ENCODE data around the gene RGPD3. TPM values are rescaled to one million over a fixed set of nuclear protein-coding genes. Genes with fewer than 3 reads are reported as not detected.
"Not testable (repeated sequence)": the region's sequence is repeated elsewhere in the genome, so short reads cannot be mapped to it uniquely, and the experiment has no call there.

Gene RGPD3
- total and polyA plus RNA-seq, 7 donors: 0.10 to 2.2 (median 0.82) TPM; not detected in 2

DNA sequence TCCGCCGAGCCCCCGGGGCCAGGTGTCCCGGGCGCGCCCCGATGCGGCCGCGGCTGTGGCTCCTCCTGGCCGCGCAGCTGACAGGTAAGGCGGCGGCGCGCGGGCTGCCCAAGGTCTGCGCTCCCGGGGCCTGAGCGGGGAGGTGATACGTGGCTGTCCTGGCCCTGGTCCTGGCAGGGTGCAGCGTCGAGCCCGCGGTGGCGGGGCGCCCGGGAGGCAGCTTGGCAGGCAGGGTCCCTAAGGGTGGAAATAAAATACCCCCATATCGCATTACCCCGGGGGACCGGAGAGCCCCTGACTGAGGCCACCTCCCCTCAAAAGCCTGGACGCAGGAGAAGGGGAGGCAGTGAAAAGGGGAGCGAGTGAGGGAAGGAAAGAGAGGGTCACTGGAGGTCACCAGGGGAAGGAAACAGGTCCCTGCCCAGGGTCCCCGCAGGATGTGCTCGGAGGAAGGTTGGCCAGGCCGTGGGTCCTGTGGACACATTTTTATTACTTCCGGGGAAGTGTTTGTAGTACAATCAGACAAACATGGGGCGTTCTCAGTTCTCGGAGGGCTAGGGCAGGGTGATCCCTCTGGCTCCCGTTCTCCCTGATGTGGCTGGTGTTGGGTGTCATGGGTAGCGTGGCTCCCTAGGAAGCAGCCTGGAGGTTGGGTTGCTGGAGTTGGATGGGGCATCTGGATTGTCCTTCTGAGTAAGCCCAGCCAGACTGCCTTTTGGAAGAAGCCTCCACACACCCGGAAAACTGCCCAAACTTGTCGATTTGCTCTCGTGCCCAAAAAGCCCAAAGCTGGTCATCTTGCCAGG lies 19.4 kb upstream of the RGPD3 start:
- WGBS, 2 donors: 7 to 18% methylated on average over 44 of the region's 44 CpGs
- DNase-seq; H3K27ac ChIP-seq; intact Hi-C loops (cut with DNase I); H3K36me3 ChIP-seq; H3K9me3 ChIP-seq; H3K27me3 ChIP-seq; H3K4me1 ChIP-seq; H3K4me3 ChIP-seq: not testable (repeated sequence)

- H3K9me3 ChIP-seq; intact Hi-C loops (cut with DNase I); H3K27ac ChIP-seq; H3K4me1 ChIP-seq; DNase-seq; H3K27me3 ChIP-seq; H3K36me3 ChIP-seq; H3K4me3 ChIP-seq: not testable (repeated sequence)
- WGBS, 2 donors: 20 to 35% methylated on average over 30 to 31 of the region's 39 CpGs
Measured at GRCh38 chr2:106486551-106487385, 18.6 kb upstream of the RGPD3 start, which contains the start of gene CD8B2. Gene CD8B2 (plus strand): TSS chr2:106487364. CDS start chr2:106487427, 63 bp downstream.

DNA sequence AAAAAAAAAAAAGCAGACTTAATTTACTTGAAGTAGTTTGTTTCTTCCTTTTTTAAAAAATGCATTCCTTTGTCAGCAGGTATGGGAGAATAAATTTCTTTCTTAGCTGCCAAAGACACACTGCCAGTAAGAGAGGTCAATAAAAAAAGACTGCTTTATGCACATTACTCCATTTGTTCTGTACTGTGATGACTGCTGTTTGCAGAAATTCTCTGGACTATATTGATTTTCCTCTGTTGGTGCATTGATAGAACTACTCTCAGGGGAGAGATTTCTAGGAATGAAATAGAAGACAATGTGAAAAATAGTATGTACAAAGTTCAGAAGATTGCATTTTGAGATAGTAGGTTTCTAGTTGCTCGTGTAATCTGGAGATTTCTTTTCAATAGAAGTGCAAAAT lies 11.3 kb upstream of the RGPD3 start:
- H3K27me3 ChIP-seq; H3K4me1 ChIP-seq; DNase-seq; H3K27ac ChIP-seq; H3K4me3 ChIP-seq; H3K36me3 ChIP-seq; intact Hi-C loops (cut with DNase I); H3K9me3 ChIP-seq: not testable (repeated sequence)
- no CpG with 5 or more reads among the region's 1 CpG for WGBS, 2 donors

DNA sequence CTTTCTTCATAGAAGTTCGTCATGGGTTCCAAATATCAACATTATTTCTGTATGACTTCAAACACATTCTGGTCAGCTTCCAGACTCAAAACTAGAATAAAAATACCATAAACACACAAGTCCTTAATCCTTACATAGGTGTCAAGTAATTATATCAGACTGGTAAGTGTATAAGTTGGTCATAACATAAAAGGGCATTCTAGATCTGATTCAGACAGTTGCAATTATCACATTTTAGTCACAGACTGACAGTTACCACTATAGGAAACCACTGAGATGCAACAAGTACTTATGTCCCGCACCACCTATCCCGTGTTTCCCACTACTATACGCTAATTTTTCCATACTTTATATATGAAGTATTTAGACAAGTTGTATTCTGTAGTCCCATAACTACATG lies 9.4 kb upstream of the RGPD3 start:
- H3K27me3 ChIP-seq; H3K4me1 ChIP-seq; H3K4me3 ChIP-seq; H3K27ac ChIP-seq; intact Hi-C loops (cut with DNase I); H3K36me3 ChIP-seq; DNase-seq; H3K9me3 ChIP-seq: not testable (repeated sequence)
- 76 to 82% methylated on average over 1 of the region's 4 CpGs for WGBS, 2 donors

DNA sequence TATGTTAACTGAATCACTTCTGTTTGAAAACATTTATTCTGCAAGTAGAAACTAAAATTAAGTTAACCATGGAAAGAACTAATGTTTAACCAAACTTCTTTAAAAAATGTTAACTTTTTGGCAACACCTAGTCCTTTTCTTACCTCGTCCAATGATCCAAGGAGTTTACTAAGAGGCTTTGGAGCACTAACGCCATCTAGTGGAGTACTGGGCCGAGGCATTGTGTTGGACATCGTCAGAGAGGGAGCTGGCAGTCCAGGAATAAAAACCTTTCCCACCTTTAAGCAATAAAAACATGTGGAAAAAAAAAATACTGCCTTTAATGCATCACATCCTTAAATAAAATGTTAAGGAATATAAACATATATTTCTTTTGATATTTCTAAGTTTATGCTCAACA lies 2.4 kb upstream of the RGPD3 start:
- 1 to 8% methylated on average over 4 of the region's 4 CpGs for WGBS, 2 donors
- not testable (repeated sequence) for DNase-seq

DNA sequence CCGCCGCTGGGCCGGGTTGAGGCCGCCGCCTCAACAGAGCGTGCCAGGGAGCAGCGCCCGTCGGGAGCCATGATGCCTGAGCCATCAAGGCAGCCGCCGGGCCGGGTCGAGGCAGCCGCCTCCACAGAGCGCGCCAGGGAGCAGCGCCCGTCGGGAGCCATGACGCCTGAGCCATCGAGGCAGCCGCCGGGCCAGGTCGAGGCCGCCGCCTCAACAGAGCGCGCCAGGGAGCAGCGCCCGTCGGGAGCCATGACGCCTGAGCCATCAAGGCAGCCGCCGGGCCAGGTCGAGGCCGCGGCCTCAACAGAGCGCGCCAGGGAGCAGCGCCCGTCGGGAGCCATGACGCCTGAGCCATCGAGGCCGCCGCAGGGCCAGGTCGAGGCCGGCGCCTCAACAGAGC lies 697 bp downstream of the RGPD3 start:
- H3K27me3 ChIP-seq; H3K36me3 ChIP-seq; H3K4me1 ChIP-seq; H3K9me3 ChIP-seq; DNase-seq; H3K4me3 ChIP-seq; H3K27ac ChIP-seq; intact Hi-C loops (cut with DNase I): not testable (repeated sequence)
- WGBS, 2 donors: 95% methylated on average over 49 of the region's 49 CpGs

More for the DNA sequence above, 2.4 kb upstream of the RGPD3 start:
- H3K27ac ChIP-seq; H3K4me1 ChIP-seq; H3K36me3 ChIP-seq; H3K4me3 ChIP-seq; H3K27me3 ChIP-seq; intact Hi-C loops (cut with DNase I); H3K9me3 ChIP-seq: not testable (repeated sequence)
- TF ChIP-seq, protein P1, sequence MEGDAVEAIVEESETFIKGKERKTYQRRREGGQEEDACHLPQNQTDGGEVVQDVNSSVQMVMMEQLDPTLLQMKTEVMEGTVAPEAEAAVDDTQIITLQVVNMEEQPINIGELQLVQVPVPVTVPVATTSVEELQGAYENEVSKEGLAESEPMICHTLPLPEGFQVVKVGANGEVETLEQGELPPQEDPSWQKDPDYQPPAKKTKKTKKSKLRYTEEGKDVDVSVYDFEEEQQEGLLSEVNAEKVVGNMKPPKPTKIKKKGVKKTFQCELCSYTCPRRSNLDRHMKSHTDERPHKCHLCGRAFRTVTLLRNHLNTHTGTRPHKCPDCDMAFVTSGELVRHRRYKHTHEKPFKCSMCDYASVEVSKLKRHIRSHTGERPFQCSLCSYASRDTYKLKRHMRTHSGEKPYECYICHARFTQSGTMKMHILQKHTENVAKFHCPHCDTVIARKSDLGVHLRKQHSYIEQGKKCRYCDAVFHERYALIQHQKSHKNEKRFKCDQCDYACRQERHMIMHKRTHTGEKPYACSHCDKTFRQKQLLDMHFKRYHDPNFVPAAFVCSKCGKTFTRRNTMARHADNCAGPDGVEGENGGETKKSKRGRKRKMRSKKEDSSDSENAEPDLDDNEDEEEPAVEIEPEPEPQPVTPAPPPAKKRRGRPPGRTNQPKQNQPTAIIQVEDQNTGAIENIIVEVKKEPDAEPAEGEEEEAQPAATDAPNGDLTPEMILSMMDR (IDR thresholded peaks at IDR 0.05): peak in 1 of 4 experiments; percentile 35

DNA sequence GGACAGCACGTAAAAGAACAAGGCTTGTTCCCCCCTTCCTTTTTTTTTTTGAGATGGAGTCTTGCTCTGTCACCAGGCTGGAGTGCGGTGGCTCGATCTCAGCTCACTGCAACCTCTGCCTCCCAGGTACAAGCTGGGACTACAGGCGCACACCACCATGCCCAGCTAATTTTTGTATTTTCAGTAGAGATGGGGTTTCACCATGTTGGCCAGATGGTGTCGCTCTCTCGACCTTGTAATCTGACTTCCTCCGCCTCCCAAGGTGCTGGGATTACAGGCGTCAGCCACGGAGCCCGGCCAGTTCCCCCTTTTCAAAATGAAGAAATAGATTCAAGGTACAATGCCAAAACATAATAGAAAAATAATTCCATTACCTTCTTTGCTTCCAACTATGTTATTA lies 6.3 kb downstream of the RGPD3 start:
- H3K27me3 ChIP-seq; H3K27ac ChIP-seq; H3K9me3 ChIP-seq; H3K4me3 ChIP-seq; intact Hi-C loops (cut with DNase I); H3K36me3 ChIP-seq; DNase-seq; H3K4me1 ChIP-seq: not testable (repeated sequence)
- 34 to 48% methylated on average over 10 of the region's 10 CpGs for WGBS, 2 donors

GRCh38 chr2:106390680-106391079 lies 77.5 kb downstream of the RGPD3 start:
- H3K27me3 ChIP-seq; H3K36me3 ChIP-seq; H3K4me1 ChIP-seq; H3K27ac ChIP-seq; H3K4me3 ChIP-seq; intact Hi-C loops (cut with DNase I); DNase-seq; H3K9me3 ChIP-seq: not testable (repeated sequence)
- 86 to 93% methylated on average over 5 of the region's 5 CpGs for WGBS, 2 donors

DNA sequence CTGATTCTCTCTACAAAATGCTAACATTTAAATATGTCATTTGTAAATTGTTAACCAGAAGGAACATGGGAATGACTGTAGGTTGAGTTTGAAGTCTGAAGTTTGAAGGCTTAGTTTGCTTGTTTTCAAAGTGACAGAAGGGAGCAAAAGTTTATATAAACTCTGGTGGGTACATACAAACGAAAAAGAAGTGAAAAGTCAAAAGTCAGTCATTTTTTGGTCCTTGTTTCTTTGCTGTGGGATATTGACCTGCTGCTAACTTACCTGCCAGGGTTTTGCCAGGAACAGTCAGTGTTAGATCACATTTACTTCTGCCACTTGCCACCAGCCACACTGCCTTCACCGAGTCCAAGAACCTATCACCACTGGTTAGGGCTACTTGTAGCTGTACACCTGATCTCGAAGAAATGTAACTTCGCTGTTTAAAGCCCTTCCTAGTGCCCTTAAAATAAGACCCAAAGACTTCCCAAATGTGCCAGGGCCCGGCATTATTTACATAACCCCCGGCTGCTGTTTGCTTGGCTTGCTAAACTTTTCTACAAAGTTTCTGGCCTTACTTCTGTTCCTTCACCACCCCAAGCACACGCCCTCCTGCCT lies 79.3 kb downstream of the RGPD3 start:
- H3K9me3 ChIP-seq; H3K4me3 ChIP-seq; H3K4me1 ChIP-seq; H3K27me3 ChIP-seq; H3K27ac ChIP-seq; intact Hi-C loops (cut with DNase I); DNase-seq; H3K36me3 ChIP-seq: not testable (repeated sequence)
- WGBS, 2 donors: 57 to 73% methylated on average over 6 of the region's 7 CpGs

DNA sequence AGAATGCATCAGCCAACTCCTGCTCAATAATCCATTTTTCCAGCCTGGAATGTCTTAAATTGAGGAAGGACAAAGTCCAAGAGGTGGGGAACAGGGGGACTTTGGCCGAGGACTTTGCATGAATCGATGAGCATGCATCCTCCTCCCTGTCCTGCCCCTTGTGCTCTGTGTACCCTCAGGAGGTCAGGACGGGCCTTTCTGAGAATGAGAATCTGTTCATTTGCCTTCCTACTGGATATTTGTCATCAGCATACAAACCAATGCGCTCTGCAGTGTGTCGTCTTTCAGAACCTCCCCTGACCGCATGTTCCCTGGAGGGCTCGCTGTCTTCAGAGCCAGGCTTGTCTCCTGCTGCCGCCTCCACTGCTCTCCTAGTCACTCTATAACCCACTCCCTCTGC lies 83.7 kb downstream of the RGPD3 start:
- H3K27me3 ChIP-seq; H3K4me1 ChIP-seq; H3K9me3 ChIP-seq; intact Hi-C loops (cut with DNase I); H3K4me3 ChIP-seq; H3K27ac ChIP-seq; H3K36me3 ChIP-seq; DNase-seq: not testable (repeated sequence)
- 62 to 82% methylated on average over 8 of the region's 8 CpGs for WGBS, 2 donors

- H3K9me3 ChIP-seq; intact Hi-C loops (cut with DNase I); DNase-seq; H3K4me3 ChIP-seq; H3K27me3 ChIP-seq; H3K27ac ChIP-seq; H3K4me1 ChIP-seq; H3K36me3 ChIP-seq: not testable (repeated sequence)
- 55 to 83% methylated on average over 4 of the region's 4 CpGs for WGBS, 2 donors
Measured at GRCh38 chr2:106381867-106382266, 86.3 kb downstream of the RGPD3 start.
